Activated CD4-positive, CD25-positive, alpha-beta regulatory T cell treated with anti-CD3 and anti-CD28 coated beads, Interleukin-2, amount 50 U/mL, for 16 hours (primary cell): Measurements from ENCODE around the gene MAPKAP1.

ENCODE experiments used
- DNase-seq: peaks from one replicate; pipeline ENCODE4 v3.0.0-alpha.2; 2020; ENCODE audit warnings: low read depth, low spot score

Gene MAPKAP1

GRCh38 chr9:125537442-125538091, 169.4 kb downstream of the MAPKAP1 start:
- no peak for DNase-seq

- no peak for DNase-seq
These were observed 170.2 kb downstream of the MAPKAP1 start for GRCh38 chr9:125536776-125537175.

- no peak for DNase-seq
These were observed 170.7 kb downstream of the MAPKAP1 start for GRCh38 chr9:125536167-125536772.

- no peak for DNase-seq
These were observed 171.9 kb downstream of the MAPKAP1 start for GRCh38 chr9:125534971-125535701.

GRCh38 chr9:125532812-125533594, 174.0 kb downstream of the MAPKAP1 start:
- DNase-seq = no peak

GRCh38 chr9:125532412-125532811, 174.6 kb downstream of the MAPKAP1 start:
- DNase-seq = no peak

GRCh38 chr9:125529589-125530515, 177.2 kb downstream of the MAPKAP1 start:
- no peak for DNase-seq

- no peak for DNase-seq
These were observed 177.9 kb downstream of the MAPKAP1 start for GRCh38 chr9:125529107-125529506.

- DNase-seq = no peak
These were observed 179.5 kb downstream of the MAPKAP1 start for GRCh38 chr9:125527471-125528002.

GRCh38 chr9:125525921-125526631, 180.9 kb downstream of the MAPKAP1 start:
- no peak for DNase-seq

- DNase-seq = no peak
These were observed 182.2 kb downstream of the MAPKAP1 start for GRCh38 chr9:125524583-125525355.

- no peak for DNase-seq
These were observed 183.3 kb downstream of the MAPKAP1 start for GRCh38 chr9:125523681-125524080.

GRCh38 chr9:125522328-125522725, 184.7 kb downstream of the MAPKAP1 start:
- no peak for DNase-seq

GRCh38 chr9:125521462-125522327, 185.3 kb downstream of the MAPKAP1 start:
- DNase-seq = peak; percentile 9

- no peak for DNase-seq
These were observed 187.3 kb downstream of the MAPKAP1 start for GRCh38 chr9:125519734-125520133.

GRCh38 chr9:125517577-125517976, 189.4 kb downstream of the MAPKAP1 start:
- DNase-seq = no peak

GRCh38 chr9:125515983-125516940, 190.7 kb downstream of the MAPKAP1 start:
- DNase-seq = no peak
